PFSK-1 (cell line): ENCODE measurements around the gene GDF10.

Source experiments
- POLR2AphosphoS5 ChIP-seq: IDR thresholded peaks from 2 replicates; pipeline ENCODE4 v1.6.1; 2012; ENCODE audit warnings: low read depth, mild to moderate bottlenecking, control low read depth, low read length, moderate library complexity
- SIN3A ChIP-seq: IDR thresholded peaks from 2 replicates; pipeline ENCODE4 v1.6.1; 2012; ENCODE audit warnings: mild to moderate bottlenecking, low read length, moderate library complexity, borderline replicate concordance; ENCODE audit not compliant: insufficient read depth

DNA sequence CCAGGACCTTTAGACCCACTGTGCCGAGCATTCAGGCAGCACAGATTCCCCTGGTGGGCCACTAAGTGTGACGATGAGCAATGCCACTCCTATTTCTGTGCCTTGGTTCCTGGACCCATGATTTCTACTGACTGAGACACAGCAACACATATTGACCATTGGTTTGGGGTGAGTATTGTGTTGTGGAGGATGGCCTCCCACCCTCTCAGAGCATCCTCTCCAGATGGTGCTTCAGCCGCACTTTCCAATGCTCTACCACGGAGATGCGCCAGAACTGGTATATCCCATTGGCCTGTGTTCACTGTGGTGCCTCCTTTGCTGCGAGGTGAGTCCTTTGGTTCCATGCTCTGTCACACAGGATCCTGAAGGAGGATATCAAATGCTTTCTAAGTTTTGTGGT, 10.1 kb upstream of the GDF10 start:
- TF ChIP-seq POLR2AphosphoS5 (no peak), SIN3A (no peak)
